Adrenal gland (tissue), 5 donors: ENCODE data around the gene SDF4.

Experiments used
- POLR2A ChIP-seq, 2 donors: fragments of 450-650 bp; IDR thresholded peaks; one replicate each; pipeline ENCODE4 v1.6.1; 2017; ENCODE audit warnings: antibody characterized with exemption in 2 of 2, mild to moderate bottlenecking in 2 of 2, moderate library complexity in 1 of 2
- TF ChIP-seq, protein P1 (sequence below), 6 experiments: fragments of 450-650 bp in 4 of 6; fragments of 200-600 bp in 2 of 6; sonication (generic) in 1 of 6; IDR thresholded peaks; 1 replicate in 5 of 6; 2 replicates in 1 of 6; pipeline versions ENCODE4 v1.5.1 to v1.8.0; 2016 to 2021; ENCODE audit warnings: antibody characterized with exemption in 6 of 6, mild to moderate bottlenecking in 2 of 6, moderate library complexity in 1 of 6
- donor health status: DM: no; HTN: no; CAD: no.

DNA sequence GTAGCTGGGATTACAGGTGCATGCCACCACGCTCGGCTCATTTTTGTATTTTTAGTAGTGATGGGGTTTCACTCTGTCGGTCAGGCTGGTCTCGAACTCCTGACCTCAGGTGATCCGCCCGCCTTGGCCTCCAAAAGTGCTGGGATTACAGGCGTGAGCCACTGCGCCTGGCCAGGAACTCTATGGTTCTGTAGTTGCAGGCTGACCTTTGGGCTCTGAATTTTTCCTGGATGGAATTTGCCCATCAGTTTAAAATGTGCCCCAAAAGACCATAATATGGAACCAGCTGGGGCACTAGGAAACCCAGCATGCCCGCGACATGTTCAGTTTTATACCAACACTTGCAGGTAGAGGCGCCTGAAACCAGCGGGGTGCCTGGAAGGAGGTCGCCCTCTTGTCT, 46.8 kb upstream of the SDF4 start:
- TF ChIP-seq, protein P1, sequence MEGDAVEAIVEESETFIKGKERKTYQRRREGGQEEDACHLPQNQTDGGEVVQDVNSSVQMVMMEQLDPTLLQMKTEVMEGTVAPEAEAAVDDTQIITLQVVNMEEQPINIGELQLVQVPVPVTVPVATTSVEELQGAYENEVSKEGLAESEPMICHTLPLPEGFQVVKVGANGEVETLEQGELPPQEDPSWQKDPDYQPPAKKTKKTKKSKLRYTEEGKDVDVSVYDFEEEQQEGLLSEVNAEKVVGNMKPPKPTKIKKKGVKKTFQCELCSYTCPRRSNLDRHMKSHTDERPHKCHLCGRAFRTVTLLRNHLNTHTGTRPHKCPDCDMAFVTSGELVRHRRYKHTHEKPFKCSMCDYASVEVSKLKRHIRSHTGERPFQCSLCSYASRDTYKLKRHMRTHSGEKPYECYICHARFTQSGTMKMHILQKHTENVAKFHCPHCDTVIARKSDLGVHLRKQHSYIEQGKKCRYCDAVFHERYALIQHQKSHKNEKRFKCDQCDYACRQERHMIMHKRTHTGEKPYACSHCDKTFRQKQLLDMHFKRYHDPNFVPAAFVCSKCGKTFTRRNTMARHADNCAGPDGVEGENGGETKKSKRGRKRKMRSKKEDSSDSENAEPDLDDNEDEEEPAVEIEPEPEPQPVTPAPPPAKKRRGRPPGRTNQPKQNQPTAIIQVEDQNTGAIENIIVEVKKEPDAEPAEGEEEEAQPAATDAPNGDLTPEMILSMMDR (IDR thresholded peaks at IDR 0.05) = no peak
- TF ChIP-seq POLR2A (IDR thresholded peaks at IDR 0.05) = no peak
